Body of pancreas (tissue), 4 donors: ENCODE results near the gene METTL24. TPM values are rescaled to one million over a fixed set of nuclear protein-coding genes. Genes with fewer than 3 reads are reported as not detected.

ENCODE experiments used
- ATAC-seq: fragments of 150-250 bp; one replicate; pipeline ENCODE4 v1.9.1; 2016
- DNase-seq, 4 donors: peaks; one replicate each; pipeline ENCODE4 v3.0.0-alpha.2; 2019
- H3K27ac ChIP-seq, 4 donors: fragments of 200-600 bp; sonication (generic); 1 replicate in 3 of 4; 2 replicates in 1 of 4; pipeline versions ENCODE4 v1.5.1 to v1.6.1; 2016 to 2019; ENCODE audit warnings: mild to moderate bottlenecking in 1 of 4, mixed read lengths in 1 of 4, moderate library complexity in 1 of 4
- H3K27me3 ChIP-seq, 2 donors: fragments of 200-600 bp; sonication (generic); one replicate each; pipeline ENCODE4 v1.6.0; 2016; ENCODE audit warnings: mild to moderate bottlenecking in 1 of 2
- H3K36me3 ChIP-seq, 2 donors: fragments of 200-600 bp; sonication (generic); replicated peaks in 1 of 2; 2 replicates each; pipeline ENCODE4 v1.5.1; 2016; ENCODE audit warnings: low read depth in 2 of 2; ENCODE audit not compliant: insufficient read depth in 1 of 2
- H3K4me1 ChIP-seq: fragments of 200-600 bp; sonication (generic); one replicate; pipeline ENCODE4 v1.6.0; 2016
- H3K4me3 ChIP-seq, 2 donors: fragments of 200-600 bp; sonication (generic); 1 replicate in 1 of 2; 2 replicates in 1 of 2; pipeline ENCODE4 v1.5.1; 2016 to 2019
- H3K9me3 ChIP-seq, 3 donors: fragments of 200-600 bp; sonication (generic); 1 replicate in 2 of 3; 2 replicates in 1 of 3; pipeline ENCODE4 v1.5.1; 2016
- CTCF ChIP-seq, 7 experiments: fragments of 450-650 bp in 4 of 7; fragments of 200-600 bp in 3 of 7; sonication (generic) in 3 of 7; IDR thresholded peaks; one replicate each; pipeline ENCODE4 v1.5.1; 2016 to 2019; ENCODE audit warnings: antibody characterized with exemption in 7 of 7
- POLR2A ChIP-seq, 3 donors: fragments of 450-650 bp; IDR thresholded peaks; one replicate each; pipeline ENCODE4 v1.6.1; 2016; ENCODE audit warnings: antibody characterized with exemption in 3 of 3, mild to moderate bottlenecking in 2 of 3
- WGBS, 2 donors: methylation state at CpG; one replicate each; pipeline ENCODE4 v1.1.5; 2017; 5-methylcytosine and 5-hydroxymethylcytosine counted together
- intact Hi-C: fragments of 100-400 bp; cut with DNase I; formaldehyde crosslinking; loops from one replicate; pipeline ENCODE4 v1.15.1; 2023
- total RNA-seq, 2 donors: library from RNA; depleted of rRNA; stranded (reverse); fragments of >200 nt; gene quantifications; one replicate each; pipeline ENCODE4 v1.1.0, GENCODE V29; 2016

METTL24 gene
- total RNA-seq, 2 donors from 2014 or later: 2.3 to 4.0 TPM

GRCh38 chr6:110378552-110378951, 20.4 kb upstream of the METTL24 start:
- Histone ChIP-seq H3K9me3 (no peaks in the 10 kb centered on the region), H3K27ac (no peak overlapping the region), H3K4me1 (no peaks in the 10 kb centered on the region), H3K27me3 (no peaks in the 10 kb centered on the region), H3K36me3 (no peaks in the 10 kb centered on the region), H3K4me3 (no peak overlapping the region)
- intact Hi-C loops: no loop called here
- DNase-seq: no peak
- 86 to 89% methylated on average over 2 to 9 of the region's 9 CpGs for WGBS, 2 donors
- no peak for TF ChIP-seq CTCF (IDR thresholded peaks at IDR 0.05)
- TF ChIP-seq POLR2A (IDR thresholded peaks at IDR 0.05): no peak
- ATAC-seq: no peak

GRCh38 chr6:110369066-110369465, 10.9 kb upstream of the METTL24 start:
- Histone ChIP-seq H3K4me1 (no peaks in the 10 kb centered on the region), H3K36me3 (no peaks in the 10 kb centered on the region), H3K27ac (no peak overlapping the region), H3K4me3 (no peak overlapping the region), H3K27me3 (no peaks in the 10 kb centered on the region), H3K9me3 (no peaks in the 10 kb centered on the region)
- intact Hi-C loops: no loop called here
- no peak for DNase-seq
- no peak for ATAC-seq
- no peak for TF ChIP-seq CTCF (IDR thresholded peaks at IDR 0.05)
- no peak for TF ChIP-seq POLR2A (IDR thresholded peaks at IDR 0.05)
- WGBS, 2 donors: 44 to 51% methylated on average over 4 of the region's 4 CpGs

- no peak for ATAC-seq
- Histone ChIP-seq H3K4me3 (no peak overlapping the region), H3K9me3 (no peaks in the 10 kb centered on the region), H3K27me3 (no peaks in the 10 kb centered on the region), H3K36me3 (no peaks in the 10 kb centered on the region), H3K27ac (no peak overlapping the region), H3K4me1 (no peaks in the 10 kb centered on the region)
- 58 to 61% methylated on average over 2 of the region's 2 CpGs for WGBS, 2 donors
- DNase-seq: no peak
- intact Hi-C loops: no loop called here
- TF ChIP-seq CTCF (IDR thresholded peaks at IDR 0.05) (no peak), POLR2A (IDR thresholded peaks at IDR 0.05) (no peak)
These were observed 10.1 kb upstream of the METTL24 start for GRCh38 chr6:110368284-110368683.

- intact Hi-C loops: no loop called here
- no peak for DNase-seq
- 81 to 83% methylated on average over 1 of the region's 1 CpG for WGBS, 2 donors
- no peaks in the 10 kb centered on the region for H3K9me3 ChIP-seq
- H3K4me1 ChIP-seq: no peaks in the 10 kb centered on the region
- no peak overlapping the region for H3K4me3 ChIP-seq
- no peak for ATAC-seq
- no peak for TF ChIP-seq POLR2A (IDR thresholded peaks at IDR 0.05)
- TF ChIP-seq CTCF (IDR thresholded peaks at IDR 0.05): no peak
- H3K27me3 ChIP-seq: no peaks in the 10 kb centered on the region
- H3K27ac ChIP-seq: no peak overlapping the region
- no peaks in the 10 kb centered on the region for H3K36me3 ChIP-seq
These were observed 9.7 kb upstream of the METTL24 start for GRCh38 chr6:110367825-110368224.

- intact Hi-C loops: no loop called here
- no peak for ATAC-seq
- Histone ChIP-seq H3K27ac (no peak overlapping the region), H3K4me3 (no peak overlapping the region), H3K4me1 (no peaks in the 10 kb centered on the region), H3K27me3 (no peaks in the 10 kb centered on the region), H3K36me3 (no peaks in the 10 kb centered on the region), H3K9me3 (no peaks in the 10 kb centered on the region)
- TF ChIP-seq CTCF (IDR thresholded peaks at IDR 0.05) (no peak), POLR2A (IDR thresholded peaks at IDR 0.05) (no peak)
- 88% methylated on average over 2 of the region's 2 CpGs for WGBS, 2 donors
- DNase-seq: no peak
These were observed 8.8 kb upstream of the METTL24 start for GRCh38 chr6:110366975-110367374.
